ENCODE results near the gene AGPAT3. TPM values are rescaled to one million over a fixed set of nuclear protein-coding genes. Genes with fewer than 3 reads are reported as not detected.

The AGPAT3 gene
- polyA plus RNA-seq, 10 donors = 24.0 to 30.6 (median 27.3) TPM

- DNase-seq = no peak
These were observed 109.9 kb downstream of the AGPAT3 start for GRCh38 chr21:43974791-43975468.

GRCh38 chr21:43975469-43976098, 110.6 kb downstream of the AGPAT3 start:
- peak; percentile 33 to 83 (median 68) for DNase-seq

GRCh38 chr21:43976661-43977060, 111.6 kb downstream of the AGPAT3 start:
- no peak for DNase-seq

GRCh38 chr21:43978060-43978459, 113.0 kb downstream of the AGPAT3 start:
- DNase-seq = no peak

GRCh38 chr21:43979654-43980053, 114.6 kb downstream of the AGPAT3 start:
- no peak for DNase-seq

GRCh38 chr21:43981151-43981870, 116.3 kb downstream of the AGPAT3 start:
- DNase-seq = no peak

- DNase-seq = no peak
These were observed 116.8 kb downstream of the AGPAT3 start for GRCh38 chr21:43981871-43982210.

- no peak for DNase-seq
These were observed 117.6 kb downstream of the AGPAT3 start for GRCh38 chr21:43982489-43983078.

- no peak for DNase-seq
These were observed 118.4 kb downstream of the AGPAT3 start for GRCh38 chr21:43983390-43983789.

GRCh38 chr21:43983860-43984420, 118.9 kb downstream of the AGPAT3 start:
- no peak for DNase-seq

GRCh38 chr21:43984905-43985689, 120.1 kb downstream of the AGPAT3 start:
- DNase-seq = no peak

- DNase-seq = peak in 1 of 3 donors; percentile 43
These were observed 120.7 kb downstream of the AGPAT3 start for GRCh38 chr21:43985690-43986251.

GRCh38 chr21:43986544-43987451, 121.8 kb downstream of the AGPAT3 start:
- no peak for DNase-seq

GRCh38 chr21:43987509-43987908, 122.5 kb downstream of the AGPAT3 start:
- no peak for DNase-seq

GRCh38 chr21:43988016-43988415, 123.0 kb downstream of the AGPAT3 start:
- DNase-seq = no peak

GRCh38 chr21:43988506-43989230, 123.6 kb downstream of the AGPAT3 start:
- no peak for DNase-seq

GRCh38 chr21:43989401-43989800, 124.4 kb downstream of the AGPAT3 start:
- DNase-seq = no peak

GRCh38 chr21:43991447-43991991, 126.5 kb downstream of the AGPAT3 start:
- no peak for DNase-seq

GRCh38 chr21:43992121-43992520, 127.1 kb downstream of the AGPAT3 start:
- no peak for DNase-seq

Measured in muscle of back (tissue), 11 donors.